Central memory CD8-positive, alpha-beta T cell (primary cell): ENCODE data around the gene CBLB.
"Not testable (repeated sequence)": the region's sequence is repeated elsewhere in the genome, so short reads cannot be mapped to it uniquely, and the experiment has no call there.

Source experiments
- ATAC-seq: fragments of 150-1000 bp; cut with Tn5 transposase; replicated peaks from 2 replicates; pipeline ENCODE4 v1.10.0; 2022; ENCODE audit warnings: mild to moderate bottlenecking, moderate FRiP score, moderate number of reproducible peaks; ENCODE audit not compliant: poor library complexity, severe bottlenecking; ENCODE audit errors: extremely low read depth
- DNase-seq, 2 donors: peaks; one replicate each; pipeline ENCODE4 v3.0.0; 2021; ENCODE audit warnings: low spot score in 2 of 2
- H3K27ac Mint-ChIP-seq: one replicate; pipeline ENCODE4 v1.8.0; 2022; ENCODE audit warnings: low read depth, mild to moderate bottlenecking, moderate library complexity, mixed read lengths
- H3K27me3 Mint-ChIP-seq: one replicate; pipeline ENCODE4 v1.8.0; 2022; ENCODE audit warnings: mixed read lengths
- H3K36me3 Mint-ChIP-seq: one replicate; pipeline ENCODE4 v1.8.0; 2022; ENCODE audit warnings: mild to moderate bottlenecking, moderate library complexity, mixed read lengths; ENCODE audit not compliant: insufficient read depth
- H3K4me1 Mint-ChIP-seq: one replicate; pipeline ENCODE4 v1.8.0; 2022; ENCODE audit warnings: mixed read lengths
- H3K4me3 Mint-ChIP-seq: one replicate; pipeline ENCODE4 v1.8.0; 2022; ENCODE audit warnings: mild to moderate bottlenecking, moderate library complexity, mixed read lengths
- H3K9me3 Mint-ChIP-seq: one replicate; pipeline ENCODE4 v1.8.0; 2022; ENCODE audit warnings: mixed read lengths

CBLB gene

DNA sequence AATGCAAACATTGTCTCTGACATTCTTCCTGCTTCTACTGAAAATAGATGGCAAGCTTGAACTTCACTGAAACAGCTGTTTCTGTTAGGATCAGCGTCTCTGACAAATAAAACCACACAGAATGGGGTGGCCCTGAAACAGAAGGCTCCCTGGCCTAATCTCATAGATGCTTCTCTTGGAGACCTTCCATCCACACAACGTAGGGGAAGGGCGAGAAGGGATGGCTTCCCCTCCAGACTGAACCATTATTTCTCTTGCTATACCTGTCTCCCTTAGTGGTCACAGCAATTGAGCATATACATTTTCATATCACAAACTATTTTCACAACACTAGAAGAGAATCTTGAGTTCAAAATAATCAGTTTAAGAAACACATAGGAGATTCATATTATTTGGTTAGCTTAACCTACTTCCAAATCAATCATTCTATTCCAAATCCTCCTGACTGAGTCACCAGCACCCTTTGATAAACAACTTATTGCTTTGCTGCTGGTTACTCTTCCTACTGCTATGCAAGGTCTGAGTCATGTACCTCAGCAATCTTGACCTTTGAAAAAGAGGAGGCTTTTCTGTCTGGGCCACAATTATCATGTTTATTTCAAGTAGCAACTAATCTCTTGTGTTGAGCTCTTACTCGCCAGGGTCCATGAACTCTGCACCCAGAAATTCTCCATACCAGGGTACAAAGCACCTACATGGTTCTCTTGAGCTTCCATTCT, 45.5 kb downstream of the CBLB start:
- Mint-ChIP-seq H3K27me3 (no peaks in the 10 kb centered on the region), H3K9me3 (no peaks in the 10 kb centered on the region), H3K36me3 (peaks cover 17% of the 10 kb centered on the region), H3K27ac (peak overlapping the region; percentile 78), H3K4me1 (peaks cover 67% of the 10 kb centered on the region), H3K4me3 (no peak overlapping the region)
- no peak for DNase-seq
- ATAC-seq, result no peak

GRCh38 chr3:105822171-105823123, 46.4 kb downstream of the CBLB start:
- no peak overlapping the region for H3K4me3 Mint-ChIP-seq
- no peaks in the 10 kb centered on the region for H3K9me3 Mint-ChIP-seq
- DNase-seq (no peak), ATAC-seq (no peak)
- H3K4me1 Mint-ChIP-seq, result peaks cover 60% of the 10 kb centered on the region
- no peaks in the 10 kb centered on the region for H3K27me3 Mint-ChIP-seq
- peaks cover 14% of the 10 kb centered on the region for H3K36me3 Mint-ChIP-seq
- peak overlapping the region; percentile 78 for H3K27ac Mint-ChIP-seq

- DNase-seq (no peak), ATAC-seq (no peak)
- no peak overlapping the region for H3K4me3 Mint-ChIP-seq
- peak overlapping the region; percentile 30 for H3K27ac Mint-ChIP-seq
- no peaks in the 10 kb centered on the region for H3K27me3 Mint-ChIP-seq
- peaks cover 61% of the 10 kb centered on the region for H3K4me1 Mint-ChIP-seq
- H3K36me3 Mint-ChIP-seq, result peaks cover 17% of the 10 kb centered on the region
- no peaks in the 10 kb centered on the region for H3K9me3 Mint-ChIP-seq
Observed at GRCh38 chr3:105821433-105821832, 47.4 kb downstream of the CBLB start.

DNA sequence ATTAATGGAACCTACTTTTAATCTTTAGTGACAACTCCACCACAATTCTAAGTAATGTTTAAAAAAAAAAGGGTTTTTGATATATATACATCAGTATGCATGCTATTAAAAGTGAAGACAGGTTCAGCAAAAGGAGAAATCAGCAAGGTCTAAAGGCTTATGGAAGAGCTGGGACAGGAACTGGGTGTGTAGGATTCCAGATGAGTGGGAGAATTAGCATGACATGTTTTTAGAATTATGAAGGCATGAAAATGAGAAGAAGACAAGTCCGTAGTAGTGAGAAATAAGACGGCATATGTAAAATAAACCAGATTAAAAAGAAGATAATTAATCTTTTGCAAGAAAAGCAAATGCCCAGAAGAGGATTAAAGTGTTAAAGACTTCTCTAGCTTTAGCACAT, 52.0 kb downstream of the CBLB start:
- Mint-ChIP-seq H3K9me3 (no peaks in the 10 kb centered on the region), H3K36me3 (peaks cover 15% of the 10 kb centered on the region), H3K27me3 (no peaks in the 10 kb centered on the region), H3K4me3 (no peak overlapping the region), H3K27ac (no peak overlapping the region), H3K4me1 (peaks cover 52% of the 10 kb centered on the region)
- no peak for ATAC-seq
- DNase-seq, result no peak

- Mint-ChIP-seq H3K4me1 (peaks cover 48% of the 10 kb centered on the region), H3K36me3 (peaks cover 13% of the 10 kb centered on the region)
- not testable (repeated sequence) for DNase-seq, H3K27ac Mint-ChIP-seq, H3K27me3 Mint-ChIP-seq, H3K4me3 Mint-ChIP-seq, ATAC-seq, H3K9me3 Mint-ChIP-seq
Observed at GRCh38 chr3:105815331-105815730, 53.5 kb downstream of the CBLB start.

GRCh38 chr3:105813710-105814109, 55.1 kb downstream of the CBLB start:
- Mint-ChIP-seq H3K4me3 (no peak overlapping the region), H3K4me1 (peaks cover 58% of the 10 kb centered on the region)
- no peak for ATAC-seq

DNA sequence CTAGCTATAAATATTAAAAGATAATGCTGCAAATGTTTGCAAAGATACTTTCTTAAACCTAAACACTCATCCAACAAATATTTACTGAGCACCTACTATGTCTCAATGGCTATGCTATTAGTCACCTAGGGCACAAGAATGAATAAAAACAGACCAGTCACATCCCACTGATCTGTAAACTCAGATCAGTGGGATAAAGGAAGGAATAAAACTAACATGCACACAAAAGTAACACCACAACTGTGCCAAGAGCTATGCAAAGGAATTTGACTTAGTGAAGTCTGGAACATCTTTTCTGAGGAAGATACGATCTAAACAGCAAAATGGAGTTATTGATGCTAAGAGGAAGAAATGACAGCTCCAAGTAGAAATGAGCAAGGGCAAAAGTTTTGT, 56.6 kb downstream of the CBLB start:
- Mint-ChIP-seq H3K4me3 (no peak overlapping the region), H3K9me3 (no peaks in the 10 kb centered on the region), H3K36me3 (peaks cover 5% of the 10 kb centered on the region), H3K27ac (no peak overlapping the region), H3K4me1 (peaks cover 62% of the 10 kb centered on the region), H3K27me3 (no peaks in the 10 kb centered on the region)
- DNase-seq (no peak), ATAC-seq (no peak)

More at GRCh38 chr3:105813710-105814109, 55.1 kb downstream of the CBLB start:
- Mint-ChIP-seq H3K36me3 (peaks cover 7% of the 10 kb centered on the region), H3K9me3 (no peaks in the 10 kb centered on the region), H3K27ac (no peak overlapping the region), H3K27me3 (no peaks in the 10 kb centered on the region)
- DNase-seq, result no peak

DNA sequence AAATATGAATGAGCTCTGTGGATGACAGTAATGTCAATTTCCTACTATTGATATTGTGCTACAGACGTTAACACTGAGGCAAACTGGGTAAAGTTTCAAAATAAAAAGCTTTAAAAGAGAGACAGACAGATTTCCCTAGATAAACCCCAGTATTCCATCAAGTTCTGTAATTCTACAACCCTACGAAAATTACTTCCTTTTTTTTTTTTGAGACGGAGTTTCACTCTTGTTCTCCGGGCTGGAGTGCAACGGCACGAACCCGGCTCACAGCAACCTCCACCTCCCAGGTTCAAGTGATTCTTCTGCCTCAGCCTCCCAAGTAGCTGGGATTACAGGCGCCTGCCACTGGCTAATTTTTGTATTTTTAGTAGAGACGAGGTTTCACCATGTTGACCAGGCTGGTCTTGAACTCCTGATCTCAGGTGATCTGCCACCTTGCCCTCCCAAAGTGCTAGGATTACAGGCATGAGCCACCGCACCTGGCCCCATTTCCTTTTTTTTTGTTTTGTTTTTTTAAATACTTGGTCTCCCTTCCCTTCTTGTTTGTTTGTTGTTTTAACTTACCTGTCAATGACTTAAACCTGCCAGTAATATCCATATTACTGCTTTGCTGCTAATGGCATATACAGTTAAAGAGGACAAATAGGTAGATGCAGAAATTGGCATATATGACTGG, 57.2 kb downstream of the CBLB start:
- Mint-ChIP-seq H3K27me3 (no peaks in the 10 kb centered on the region), H3K4me3 (no peak overlapping the region), H3K4me1 (peaks cover 61% of the 10 kb centered on the region), H3K9me3 (no peaks in the 10 kb centered on the region), H3K27ac (no peak overlapping the region), H3K36me3 (peaks cover 5% of the 10 kb centered on the region)
- DNase-seq (no peak), ATAC-seq (no peak)

DNA sequence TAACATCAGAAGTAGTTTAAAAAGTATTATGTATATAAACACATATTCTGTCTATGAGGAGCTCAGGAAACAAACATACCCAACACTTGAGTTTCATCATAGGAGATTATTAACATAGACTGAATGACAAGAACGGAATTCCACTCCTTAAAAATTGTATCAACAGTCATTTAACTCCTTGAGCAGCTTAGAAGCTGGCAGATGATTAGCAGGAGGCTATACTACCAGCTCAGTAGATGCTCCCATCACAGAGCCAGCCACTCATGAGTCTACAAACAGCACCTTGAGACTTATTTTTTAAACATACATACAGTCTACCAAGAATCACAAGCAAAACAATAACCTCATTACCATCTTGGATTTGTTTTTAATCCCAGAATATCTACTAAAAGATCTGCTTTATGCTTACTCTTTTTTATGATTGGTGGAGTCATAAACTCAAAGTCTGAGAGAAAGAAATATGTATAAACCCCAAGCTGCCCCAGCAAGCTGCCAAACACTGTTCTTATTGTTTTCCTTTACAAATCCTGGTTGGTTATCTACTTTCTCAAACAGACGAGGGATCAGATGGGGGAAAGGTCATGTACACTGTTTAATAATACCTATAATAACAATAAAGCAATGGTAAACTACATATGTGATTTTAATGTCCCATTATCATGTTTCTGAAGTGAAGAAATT, 59.5 kb downstream of the CBLB start:
- H3K4me3 Mint-ChIP-seq, result no peak overlapping the region
- H3K36me3 Mint-ChIP-seq, result peaks cover 12% of the 10 kb centered on the region
- DNase-seq (no peak), ATAC-seq (no peak)
- H3K4me1 Mint-ChIP-seq, result peaks cover 66% of the 10 kb centered on the region
- no peaks in the 10 kb centered on the region for H3K9me3 Mint-ChIP-seq
- peak overlapping the region; percentile 36 for H3K27ac Mint-ChIP-seq
- no peaks in the 10 kb centered on the region for H3K27me3 Mint-ChIP-seq

DNA sequence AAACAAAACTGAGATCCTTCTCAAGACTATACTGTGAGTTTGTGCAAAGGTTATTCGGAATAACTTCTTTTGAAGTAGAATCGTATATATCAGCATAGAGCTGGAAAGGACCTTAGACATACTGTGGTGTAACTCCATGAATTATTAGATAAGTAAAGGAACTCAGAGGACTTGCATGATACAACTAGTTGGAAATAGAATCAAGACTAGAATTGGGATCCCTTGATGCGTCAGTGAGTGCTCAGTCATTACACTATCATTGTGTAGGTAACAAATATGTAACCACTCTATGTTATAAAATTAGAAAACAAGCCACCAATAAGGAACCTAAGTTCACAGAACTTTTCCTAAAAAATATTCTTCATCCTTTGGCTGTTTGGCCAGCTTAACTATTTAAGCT, 61.1 kb downstream of the CBLB start:
- H3K27me3 Mint-ChIP-seq, result no peaks in the 10 kb centered on the region
- no peak overlapping the region for H3K4me3 Mint-ChIP-seq
- peaks cover 16% of the 10 kb centered on the region for H3K36me3 Mint-ChIP-seq
- ATAC-seq (no peak), DNase-seq (no peak)
- H3K27ac Mint-ChIP-seq, result no peak overlapping the region
- no peaks in the 10 kb centered on the region for H3K9me3 Mint-ChIP-seq
- peaks cover 70% of the 10 kb centered on the region for H3K4me1 Mint-ChIP-seq

DNA sequence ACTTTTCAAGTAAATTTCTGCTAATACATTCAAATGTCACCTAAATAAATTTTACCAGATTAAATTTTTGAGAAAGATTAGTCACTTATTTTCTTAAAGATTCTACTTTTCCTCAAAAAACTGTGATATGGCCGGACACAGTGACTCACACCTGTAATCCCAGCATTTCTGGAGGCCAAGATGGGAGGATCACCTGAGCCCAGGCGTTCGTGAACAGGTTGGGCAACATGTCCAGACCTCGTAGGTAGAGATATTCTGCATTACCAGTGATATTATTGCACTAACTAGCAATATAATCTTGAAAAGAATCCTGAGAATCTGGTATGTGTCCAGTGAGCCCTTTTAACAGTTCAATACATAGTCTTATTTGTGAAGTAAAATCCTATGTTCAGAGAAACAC, 61.7 kb downstream of the CBLB start:
- ATAC-seq (no peak), DNase-seq (no peak)
- Mint-ChIP-seq H3K36me3 (peaks cover 16% of the 10 kb centered on the region), H3K4me3 (no peak overlapping the region), H3K4me1 (peaks cover 70% of the 10 kb centered on the region), H3K9me3 (no peaks in the 10 kb centered on the region), H3K27me3 (no peaks in the 10 kb centered on the region), H3K27ac (peak overlapping the region; percentile 91)

- H3K4me3 Mint-ChIP-seq, result peak overlapping the region; percentile 34
- H3K36me3 Mint-ChIP-seq, result peaks cover 15% of the 10 kb centered on the region
- peak; percentile 91 for ATAC-seq
- peak in 1 of 2 donors; percentile 26 for DNase-seq
- no peaks in the 10 kb centered on the region for H3K9me3 Mint-ChIP-seq
- peak overlapping the region; percentile 91 for H3K27ac Mint-ChIP-seq
- peaks cover 69% of the 10 kb centered on the region for H3K4me1 Mint-ChIP-seq
- no peaks in the 10 kb centered on the region for H3K27me3 Mint-ChIP-seq
Observed at GRCh38 chr3:105806359-105806758, 62.5 kb downstream of the CBLB start.
